Neural cell (in vitro differentiated cells): ENCODE results near the gene ETFB. TPM values are rescaled to one million over a fixed set of nuclear protein-coding genes. Genes with fewer than 3 reads are reported as not detected.

Experiments
- H2AFZ ChIP-seq: fragments of 200-600, 300-800 bp; sonication (generic), shearing (Covaris generic); 2 replicates; pipeline ENCODE4 v1.6.0; 2014; ENCODE audit warnings: low read depth, mild to moderate bottlenecking, antibody characterized with exemption, low read length, moderate library complexity
- H3F3A ChIP-seq: fragments of 200-600 bp; shearing (Covaris generic); 2 replicates; pipeline ENCODE4 v1.6.1; 2016; ENCODE audit warnings: mild to moderate bottlenecking, moderate library complexity, mixed read lengths, antibody characterized with exemption, low read length; ENCODE audit not compliant: insufficient read depth, poor library complexity, severe bottlenecking
- H3K27ac ChIP-seq: fragments of 200-600, 300-800 bp; sonication (generic), shearing (Covaris generic); 2 replicates; pipeline ENCODE4 v1.5.1; 2014; ENCODE audit warnings: mild to moderate bottlenecking, low read length, moderate library complexity
- H3K27me3 ChIP-seq: fragments of 300-800, 200-600 bp; sonication (generic), shearing (Covaris generic); 2 replicates; pipeline ENCODE4 v1.6.0; 2014; ENCODE audit warnings: mild to moderate bottlenecking, low read depth, low read length, moderate library complexity; ENCODE audit not compliant: insufficient read depth
- H3K36me3 ChIP-seq: fragments of 300-800, 200-600 bp; sonication (generic), shearing (Covaris generic); 2 replicates; pipeline ENCODE4 v1.5.1; 2014; ENCODE audit warnings: mild to moderate bottlenecking, antibody characterized with exemption, low read length, moderate library complexity; ENCODE audit not compliant: insufficient read depth
- H3K4me2 ChIP-seq: fragments of 300-800, 200-600 bp; sonication (generic), shearing (Covaris generic); 2 replicates; pipeline ENCODE4 v1.6.0; 2014; ENCODE audit warnings: mild to moderate bottlenecking, low read length
- H3K4me3 ChIP-seq: fragments of 300-800, 200-600 bp; sonication (generic), shearing (Covaris generic); 2 replicates; pipeline ENCODE4 v1.5.1; 2014; ENCODE audit warnings: mild to moderate bottlenecking, low read length, moderate library complexity
- H3K79me2 ChIP-seq: fragments of 200-600 bp; shearing (Covaris generic); replicated peaks from 2 replicates; pipeline ENCODE4 v1.6.0; 2014; ENCODE audit warnings: mild to moderate bottlenecking, low read length, moderate library complexity; ENCODE audit not compliant: insufficient read depth
- H3K9ac ChIP-seq: fragments of 300-800, 200-600 bp; sonication (generic), shearing (Covaris generic); 2 replicates; pipeline ENCODE4 v1.6.1; 2016; ENCODE audit warnings: mild to moderate bottlenecking, low read length, mixed read lengths
- H3K9me2 ChIP-seq: fragments of 200-600 bp; shearing (Covaris generic); 2 replicates; pipeline ENCODE4 v1.6.1; 2016; ENCODE audit warnings: mild to moderate bottlenecking, low read length, mixed read lengths; ENCODE audit not compliant: insufficient read depth
- H3K9me3 ChIP-seq: fragments of 200-600, 300-800 bp; sonication (generic), shearing (Covaris generic); 2 replicates; pipeline ENCODE4 v1.6.1; 2016; ENCODE audit warnings: mild to moderate bottlenecking, mixed run types, low read length, moderate library complexity, mixed read lengths
- H4K20me1 ChIP-seq: fragments of 200-600 bp; shearing (Covaris generic); 2 replicates; pipeline ENCODE4 v1.6.1; 2016; ENCODE audit warnings: mild to moderate bottlenecking, mixed run types; ENCODE audit not compliant: insufficient read depth
- EP300 ChIP-seq: fragments of 450-650 bp; conservative IDR thresholded peaks from 2 replicates; pipeline ENCODE4 v1.6.1; 2014; ENCODE audit warnings: antibody characterized with exemption, mild to moderate bottlenecking, moderate library complexity; ENCODE audit not compliant: poor library complexity, severe bottlenecking
- EZH2 ChIP-seq: fragments of 200-600, 300-800 bp; shearing (Covaris generic), sonication (generic); IDR thresholded peaks from 2 replicates; pipeline ENCODE4 v1.6.1; 2014; ENCODE audit warnings: antibody characterized with exemption, low read length, borderline replicate concordance, mild to moderate bottlenecking; ENCODE audit not compliant: insufficient read depth, poor library complexity, severe bottlenecking
- MXI1 ChIP-seq: fragments of 450-650 bp; conservative IDR thresholded peaks from 2 replicates; pipeline ENCODE4 v1.6.1; 2014; ENCODE audit warnings: antibody characterized with exemption, mild to moderate bottlenecking; ENCODE audit not compliant: poor library complexity, severe bottlenecking
- POLR2AphosphoS5 ChIP-seq: IDR thresholded peaks from 2 replicates; pipeline ENCODE4 v1.6.1; 2012
- RAD21 ChIP-seq: fragments of 450-650 bp; conservative IDR thresholded peaks from 2 replicates; pipeline ENCODE4 v1.6.1; 2014; ENCODE audit warnings: antibody characterized with exemption, mild to moderate bottlenecking, moderate library complexity
- SMC3 ChIP-seq: fragments of 450-650 bp; conservative IDR thresholded peaks from 2 replicates; pipeline ENCODE4 v1.6.1; 2014; ENCODE audit warnings: antibody characterized with exemption, mild to moderate bottlenecking, moderate library complexity; ENCODE audit not compliant: poor library complexity
- TAF1 ChIP-seq: IDR thresholded peaks from 2 replicates; pipeline ENCODE4 v1.6.1; 2012; ENCODE audit warnings: low read depth
- polyA plus RNA-seq: library from polyadenylated mRNA; depleted of rRNA; stranded (reverse); fragments of >200 nt; gene quantifications from 2 replicates; pipeline ENCODE4 v1.2.3, GENCODE V29; 2014
- TF ChIP-seq, protein P1 (sequence below): IDR thresholded peaks from 2 replicates; pipeline ENCODE4 v1.6.1; 2012; ENCODE audit warnings: borderline replicate concordance
- TF ChIP-seq, protein P2 (sequence below): fragments of 450-650 bp; IDR thresholded peaks from 2 replicates; pipeline ENCODE4 v1.5.1; 2014; ENCODE audit warnings: antibody characterized with exemption, mild to moderate bottlenecking, moderate library complexity; ENCODE audit not compliant: poor library complexity, severe bottlenecking

Gene ETFB
- polyA plus RNA-seq, 1 donor from 2014 or later = 383 TPM

DNA sequence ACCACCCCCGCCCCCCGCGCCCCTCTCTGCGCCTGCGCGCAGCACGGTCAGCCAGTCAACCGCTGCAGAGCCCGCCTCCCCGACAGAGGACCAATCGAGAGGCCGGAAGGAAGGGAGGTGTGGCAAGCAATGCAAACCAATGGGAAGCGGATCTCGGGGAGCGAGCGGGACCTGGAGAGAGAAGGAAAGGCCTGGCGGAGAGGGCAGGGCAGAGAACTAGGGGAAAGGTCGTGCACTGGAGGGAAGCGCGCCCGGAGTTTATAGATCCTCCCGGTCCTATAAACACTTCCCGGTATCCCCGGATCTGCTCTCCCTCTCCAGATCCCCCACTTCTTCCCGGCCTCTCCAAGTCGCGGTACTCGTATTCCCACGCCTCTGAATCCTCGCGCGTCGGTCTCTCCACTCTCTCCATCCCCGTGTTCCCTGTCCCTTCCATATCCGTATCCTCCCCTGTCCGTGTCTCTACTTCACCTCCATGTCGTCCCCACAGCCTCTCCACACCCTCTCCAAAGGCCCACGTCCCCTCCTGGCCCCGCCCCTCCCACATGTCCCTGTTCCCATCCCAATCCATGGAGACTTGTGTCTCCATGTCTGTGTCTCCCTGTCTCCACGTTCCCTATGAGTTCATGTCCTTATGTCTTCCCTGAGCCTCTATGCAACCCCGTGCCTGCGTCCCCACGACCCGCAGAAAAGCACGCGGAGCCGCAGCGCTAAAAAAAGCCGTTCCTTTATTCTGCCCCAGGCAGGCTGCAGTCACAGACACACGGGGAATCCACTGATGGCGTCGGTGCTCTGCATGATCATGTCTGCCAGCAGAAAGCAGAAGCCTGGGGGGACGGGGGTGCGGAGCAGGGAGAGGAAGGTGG lies 434 bp upstream of the ETFB start:
- H2AFZ ChIP-seq = peak overlapping the region; percentile 93
- no peaks in the 10 kb centered on the region for H4K20me1 ChIP-seq
- no peaks in the 10 kb centered on the region for H3K27me3 ChIP-seq
- H3K79me2 ChIP-seq = no peaks in the 10 kb centered on the region
- no peaks in the 10 kb centered on the region for H3K9me3 ChIP-seq
- H3K36me3 ChIP-seq = no peaks in the 10 kb centered on the region
- peak overlapping the region; percentile 98 for H3K4me2 ChIP-seq
- peaks cover 5% of the 10 kb centered on the region for H3F3A ChIP-seq
- TF ChIP-seq EP300 (no peak), SMC3 (no peak), POLR2AphosphoS5 (peak; percentile 93), EZH2 (no peak), RAD21 (no peak), MXI1 (peak; percentile 63), TAF1 (no peak)
- TF ChIP-seq, protein P1, sequence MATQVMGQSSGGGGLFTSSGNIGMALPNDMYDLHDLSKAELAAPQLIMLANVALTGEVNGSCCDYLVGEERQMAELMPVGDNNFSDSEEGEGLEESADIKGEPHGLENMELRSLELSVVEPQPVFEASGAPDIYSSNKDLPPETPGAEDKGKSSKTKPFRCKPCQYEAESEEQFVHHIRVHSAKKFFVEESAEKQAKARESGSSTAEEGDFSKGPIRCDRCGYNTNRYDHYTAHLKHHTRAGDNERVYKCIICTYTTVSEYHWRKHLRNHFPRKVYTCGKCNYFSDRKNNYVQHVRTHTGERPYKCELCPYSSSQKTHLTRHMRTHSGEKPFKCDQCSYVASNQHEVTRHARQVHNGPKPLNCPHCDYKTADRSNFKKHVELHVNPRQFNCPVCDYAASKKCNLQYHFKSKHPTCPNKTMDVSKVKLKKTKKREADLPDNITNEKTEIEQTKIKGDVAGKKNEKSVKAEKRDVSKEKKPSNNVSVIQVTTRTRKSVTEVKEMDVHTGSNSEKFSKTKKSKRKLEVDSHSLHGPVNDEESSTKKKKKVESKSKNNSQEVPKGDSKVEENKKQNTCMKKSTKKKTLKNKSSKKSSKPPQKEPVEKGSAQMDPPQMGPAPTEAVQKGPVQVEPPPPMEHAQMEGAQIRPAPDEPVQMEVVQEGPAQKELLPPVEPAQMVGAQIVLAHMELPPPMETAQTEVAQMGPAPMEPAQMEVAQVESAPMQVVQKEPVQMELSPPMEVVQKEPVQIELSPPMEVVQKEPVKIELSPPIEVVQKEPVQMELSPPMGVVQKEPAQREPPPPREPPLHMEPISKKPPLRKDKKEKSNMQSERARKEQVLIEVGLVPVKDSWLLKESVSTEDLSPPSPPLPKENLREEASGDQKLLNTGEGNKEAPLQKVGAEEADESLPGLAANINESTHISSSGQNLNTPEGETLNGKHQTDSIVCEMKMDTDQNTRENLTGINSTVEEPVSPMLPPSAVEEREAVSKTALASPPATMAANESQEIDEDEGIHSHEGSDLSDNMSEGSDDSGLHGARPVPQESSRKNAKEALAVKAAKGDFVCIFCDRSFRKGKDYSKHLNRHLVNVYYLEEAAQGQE = peak; percentile 20
- TF ChIP-seq, protein P2, sequence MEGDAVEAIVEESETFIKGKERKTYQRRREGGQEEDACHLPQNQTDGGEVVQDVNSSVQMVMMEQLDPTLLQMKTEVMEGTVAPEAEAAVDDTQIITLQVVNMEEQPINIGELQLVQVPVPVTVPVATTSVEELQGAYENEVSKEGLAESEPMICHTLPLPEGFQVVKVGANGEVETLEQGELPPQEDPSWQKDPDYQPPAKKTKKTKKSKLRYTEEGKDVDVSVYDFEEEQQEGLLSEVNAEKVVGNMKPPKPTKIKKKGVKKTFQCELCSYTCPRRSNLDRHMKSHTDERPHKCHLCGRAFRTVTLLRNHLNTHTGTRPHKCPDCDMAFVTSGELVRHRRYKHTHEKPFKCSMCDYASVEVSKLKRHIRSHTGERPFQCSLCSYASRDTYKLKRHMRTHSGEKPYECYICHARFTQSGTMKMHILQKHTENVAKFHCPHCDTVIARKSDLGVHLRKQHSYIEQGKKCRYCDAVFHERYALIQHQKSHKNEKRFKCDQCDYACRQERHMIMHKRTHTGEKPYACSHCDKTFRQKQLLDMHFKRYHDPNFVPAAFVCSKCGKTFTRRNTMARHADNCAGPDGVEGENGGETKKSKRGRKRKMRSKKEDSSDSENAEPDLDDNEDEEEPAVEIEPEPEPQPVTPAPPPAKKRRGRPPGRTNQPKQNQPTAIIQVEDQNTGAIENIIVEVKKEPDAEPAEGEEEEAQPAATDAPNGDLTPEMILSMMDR = no peak
- peak overlapping the region; percentile 66 for H3K27ac ChIP-seq
- peak overlapping the region; percentile 85 for H3K4me3 ChIP-seq
- H3K9ac ChIP-seq = peak overlapping the region; percentile 83
- H3K9me2 ChIP-seq = no peaks in the 10 kb centered on the region

GRCh38 chr19:51365211-51365964 lies 800 bp downstream of the ETFB start:
- TF ChIP-seq EP300 (no peak), SMC3 (no peak)
- TF ChIP-seq, protein P2 = peak; percentile 18
- no peaks in the 10 kb centered on the region for H3K36me3 ChIP-seq
- peaks cover 5% of the 10 kb centered on the region for H3F3A ChIP-seq
- H3K9me3 ChIP-seq = no peaks in the 10 kb centered on the region
- H3K9ac ChIP-seq = peak overlapping the region; percentile 83
- H3K4me3 ChIP-seq = peak overlapping the region; percentile 85
- H3K79me2 ChIP-seq = no peaks in the 10 kb centered on the region
- no peaks in the 10 kb centered on the region for H3K27me3 ChIP-seq
- H3K4me2 ChIP-seq = peak overlapping the region; percentile 64
- peak overlapping the region; percentile 63 for H3K27ac ChIP-seq
- H2AFZ ChIP-seq = peak overlapping the region; percentile 73
- H3K9me2 ChIP-seq = no peaks in the 10 kb centered on the region
- no peaks in the 10 kb centered on the region for H4K20me1 ChIP-seq
